CD4-positive, alpha-beta T cell (primary cell): ENCODE data around the gene COL23A1. TPM values are rescaled to one million over a fixed set of nuclear protein-coding genes. Genes with fewer than 3 reads are reported as not detected.
A peak's percentile ranks its signal among the peaks of the same experiment; 100 is the strongest.

Source experiments
- ATAC-seq: fragments of 200-7000 bp; cut with Tn5 transposase; one replicate; pipeline ENCODE4 v1.10.0; 2022; ENCODE audit warnings: mild to moderate bottlenecking; ENCODE audit not compliant: poor library complexity
- CTCF ChIA-PET: fragments of 350-600 bp; sonication (Branson Sonifier 250); formaldehyde crosslinking; loops from one replicate; lab custom pipeline; 2021; ENCODE audit warnings: antibody characterized with exemption, inconsistent platforms; lab: Charles Lee
- POLR2A ChIA-PET: fragments of 350-600 bp; sonication (Branson Sonifier 250); formaldehyde crosslinking; loops from one replicate; lab custom pipeline; 2021; ENCODE audit warnings: antibody characterized with exemption, inconsistent platforms; lab: Charles Lee
- DNase-seq, 14 experiments: peaks; one replicate each; pipeline ENCODE4 v3.0.0-alpha.2; 2013 to 2020; ENCODE audit warnings: mixed read lengths in 2 of 14
- H3K27ac ChIP-seq, 2 donors: one replicate each; pipeline versions ENCODE4 v1.5.1 to v1.7.0; 2013; ENCODE audit warnings: low read length in 2 of 2, low read depth in 1 of 2, mild to moderate bottlenecking in 1 of 2
- H3K27me3 ChIP-seq, 2 experiments: 1 replicate in 1 of 2; 2 replicates in 1 of 2; pipeline versions ENCODE4 v1.6.1 to v1.7.0; 2013; ENCODE audit warnings: low read length in 2 of 2, control low read depth in 1 of 2, mild to moderate bottlenecking in 1 of 2, moderate library complexity in 1 of 2; ENCODE audit not compliant: insufficient read depth in 2 of 2, control insufficient read depth in 1 of 2
- H3K36me3 ChIP-seq: one replicate; pipeline ENCODE4 v1.6.1; 2013; ENCODE audit warnings: low read length, control low read depth; ENCODE audit not compliant: insufficient read depth
- H3K4me1 ChIP-seq: one replicate; pipeline ENCODE4 v1.6.1; 2013; ENCODE audit warnings: low read length, control low read depth; ENCODE audit not compliant: insufficient read depth
- H3K4me3 ChIP-seq: one replicate; pipeline ENCODE4 v1.5.1; 2013; ENCODE audit warnings: mild to moderate bottlenecking, low read length, moderate library complexity
- H3K9me3 ChIP-seq, 2 experiments: 1 replicate in 1 of 2; 2 replicates in 1 of 2; pipeline versions ENCODE4 v1.6.1 to v1.7.0; 2013; ENCODE audit warnings: low read length in 2 of 2, mild to moderate bottlenecking in 2 of 2, control low read depth in 1 of 2, moderate library complexity in 1 of 2; ENCODE audit not compliant: control insufficient read depth in 1 of 2, insufficient read depth in 1 of 2
- H3K27ac Mint-ChIP-seq: one replicate; pipeline ENCODE4 v1.8.0; 2020; ENCODE audit warnings: mixed read lengths
- H3K27me3 Mint-ChIP-seq: one replicate; pipeline ENCODE4 v1.8.0; 2021; ENCODE audit warnings: mixed read lengths
- H3K36me3 Mint-ChIP-seq: one replicate; pipeline ENCODE4 v1.8.0; 2021; ENCODE audit warnings: low read depth, mixed read lengths
- H3K4me1 Mint-ChIP-seq: one replicate; pipeline ENCODE4 v1.8.0; 2021; ENCODE audit warnings: low read depth, mixed read lengths
- H3K4me3 Mint-ChIP-seq: one replicate; pipeline ENCODE4 v1.8.0; 2020; ENCODE audit warnings: mild to moderate bottlenecking, mixed read lengths
- H3K9me3 Mint-ChIP-seq: one replicate; pipeline ENCODE4 v1.8.0; 2020; ENCODE audit warnings: mixed read lengths
- CTCF ChIP-seq: fragments of 200-600 bp; IDR thresholded peaks from one replicate; pipeline ENCODE4 v1.8.0; 2022; ENCODE audit warnings: antibody characterized with exemption, mild to moderate bottlenecking
- intact Hi-C, 2 experiments: fragments of 100-400 bp; cut with DNase I in 1 of 2; cut with micrococcal nuclease in 1 of 2; formaldehyde crosslinking; loops; one replicate each; pipeline versions ENCODE4 v1.15.1 to v1.9.0; 2023 to 2025; cut with DNase I, micrococcal nuclease
- polyA plus RNA-seq, 2 donors: library from polyadenylated mRNA; unstranded; fragments of 120-200 nt; gene quantifications; one replicate each; pipeline ENCODE4 v1.2.1, GENCODE V29; 2013
- total RNA-seq, 174 experiments: library from RNA in 2 of 174; stranded (reverse) in 2 of 174; gene quantifications; one replicate each; pipeline ENCODE4 v1.2.3 and lab custom pipeline; 2021 to 2026

COL23A1 gene
- total RNA-seq (not detected), total RNA-seq (lab: John Stamatoyannopoulos, UW) (0 to 0.54 (median 0.06) reads per million in 172 experiments)
- 0.09 TPM for polyA plus RNA-seq (2013, experiment 1 of 2)
- 0.08 TPM for polyA plus RNA-seq (2013, experiment 2 of 2)

DNA sequence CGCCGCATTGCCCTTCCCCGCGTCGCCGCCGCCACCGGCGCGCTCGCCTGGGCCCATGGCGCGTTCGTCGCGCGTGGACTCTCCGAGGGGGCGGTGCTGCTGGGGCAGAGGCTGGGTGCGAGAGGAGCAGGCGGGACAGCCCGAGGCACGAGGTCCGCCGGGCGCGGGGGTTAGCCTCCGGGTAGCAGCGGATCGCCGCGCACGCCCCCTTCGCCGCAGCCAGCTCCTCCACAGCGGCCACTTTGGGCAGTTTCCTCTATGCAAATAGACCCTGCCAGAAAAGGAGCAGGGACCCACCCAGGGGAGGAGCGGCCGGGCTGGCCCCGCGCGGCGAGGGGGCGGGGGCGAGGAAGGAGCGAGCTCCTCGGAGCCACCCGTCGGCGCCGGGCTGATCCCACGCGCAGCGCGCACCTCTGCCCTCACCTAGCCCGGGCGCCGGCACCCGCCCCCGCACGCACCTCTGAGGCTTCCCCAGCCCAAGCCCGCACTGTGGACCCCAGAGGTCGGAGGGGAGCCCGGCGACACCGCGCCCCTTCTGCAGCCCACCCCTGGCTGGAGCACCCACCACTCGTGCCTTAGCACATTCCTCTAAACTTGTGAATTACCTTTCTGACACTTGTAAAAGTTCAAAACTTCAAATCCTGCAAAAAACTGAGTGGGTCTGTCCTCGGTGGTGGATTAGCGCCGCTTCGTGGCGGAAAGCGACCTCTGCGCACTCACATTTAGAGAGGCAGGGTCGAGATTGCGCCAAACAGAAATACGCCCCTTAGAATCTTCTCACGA, at the start of gene COL23A1:
Gene COL23A1 (minus strand): TSS at position 253 of the 783 bp plus-strand sequence.
- CTCF ChIA-PET: interaction anchor here (1.1 kb wide), 1 partner anchor 33 kb away, joined by 4 read pairs; no protein-coding TSS in a partner anchor
- H3K9me3 ChIP-seq: peaks cover 14 to 22% of the 10 kb centered on the region in 2 experiments
- intact Hi-C loops: no loop called here
- H3K27ac ChIP-seq: no peak within 1 kb of the TSS
- ATAC-seq (peak; percentile 69), DNase-seq (peak in 12 of 14 experiments; percentile 6 to 63 (median 34))
- H3K36me3 ChIP-seq: peaks cover 5% of the 10 kb centered on the region
- Mint-ChIP-seq H3K27ac (no peak within 1 kb of the TSS), H3K27me3 (peaks cover 58% of the 10 kb centered on the region), H3K9me3 (peaks cover 11% of the 10 kb centered on the region), H3K4me1 (peaks cover 10% of the 10 kb centered on the region), H3K4me3 (peak within 1 kb of the TSS; percentile 83), H3K36me3 (peaks cover 14% of the 10 kb centered on the region)
- peaks cover 21% of the 10 kb centered on the region for H3K4me1 ChIP-seq
- H3K4me3 ChIP-seq: peak within 1 kb of the TSS; percentile 25
- H3K27me3 ChIP-seq: peaks cover 34 to 43% of the 10 kb centered on the region in 2 experiments
- POLR2A ChIA-PET: no interaction called here
- TF ChIP-seq CTCF: peak; percentile 32

DNA sequence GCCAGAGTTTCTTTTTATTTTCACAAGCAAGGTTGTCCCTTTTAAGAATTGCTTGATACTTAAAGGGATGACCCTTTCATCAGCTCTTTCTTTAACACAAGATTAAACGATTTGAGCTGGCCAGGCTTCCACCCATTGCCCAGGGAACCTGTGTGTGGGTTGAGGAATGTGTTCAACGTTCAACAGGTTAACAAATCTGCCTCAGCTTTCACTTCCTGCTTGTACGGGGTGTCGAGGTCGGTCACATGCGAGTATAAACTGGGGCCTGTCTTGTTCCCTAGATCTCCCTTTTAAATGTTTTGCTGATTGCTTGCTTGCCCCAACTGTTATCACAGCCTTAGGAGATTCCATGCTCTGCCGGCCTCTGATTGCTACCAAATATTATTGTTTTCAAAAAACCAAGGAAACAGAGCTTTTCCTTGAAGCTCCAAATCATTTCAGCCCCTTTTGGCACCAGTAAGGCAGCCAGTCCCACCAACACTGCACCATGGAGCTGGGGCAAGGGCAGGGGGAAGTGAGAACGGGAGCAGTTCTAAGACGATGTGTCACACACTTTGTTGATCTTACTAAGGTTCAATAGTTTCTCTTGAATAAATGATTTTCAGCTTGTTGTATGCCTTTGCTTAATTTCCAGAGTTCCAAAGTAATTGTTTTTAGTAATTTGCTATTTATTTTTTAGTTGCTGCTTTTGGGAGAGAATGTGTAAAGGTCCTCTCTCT, 47.3 kb upstream of the COL23A1 start:
- H3K27ac Mint-ChIP-seq: no peak overlapping the region
- no peak for TF ChIP-seq CTCF
- Histone ChIP-seq H3K27ac (no peak overlapping the region), H3K4me1 (no peaks in the 10 kb centered on the region), H3K9me3 (peaks cover 5 to 6% of the 10 kb centered on the region in 2 experiments), H3K4me3 (no peak overlapping the region), H3K27me3 (no peaks in the 10 kb centered on the region), H3K36me3 (no peaks in the 10 kb centered on the region)
- no peaks in the 10 kb centered on the region for H3K4me1 Mint-ChIP-seq
- H3K9me3 Mint-ChIP-seq: no peaks in the 10 kb centered on the region
- peaks cover 32% of the 10 kb centered on the region for H3K27me3 Mint-ChIP-seq
- intact Hi-C loops: no loop called here
- no peaks in the 10 kb centered on the region for H3K36me3 Mint-ChIP-seq
- CTCF ChIA-PET: no interaction called here
- no peak overlapping the region for H3K4me3 Mint-ChIP-seq
- ATAC-seq (no peak), DNase-seq (no peak)
- POLR2A ChIA-PET: no interaction called here

DNA sequence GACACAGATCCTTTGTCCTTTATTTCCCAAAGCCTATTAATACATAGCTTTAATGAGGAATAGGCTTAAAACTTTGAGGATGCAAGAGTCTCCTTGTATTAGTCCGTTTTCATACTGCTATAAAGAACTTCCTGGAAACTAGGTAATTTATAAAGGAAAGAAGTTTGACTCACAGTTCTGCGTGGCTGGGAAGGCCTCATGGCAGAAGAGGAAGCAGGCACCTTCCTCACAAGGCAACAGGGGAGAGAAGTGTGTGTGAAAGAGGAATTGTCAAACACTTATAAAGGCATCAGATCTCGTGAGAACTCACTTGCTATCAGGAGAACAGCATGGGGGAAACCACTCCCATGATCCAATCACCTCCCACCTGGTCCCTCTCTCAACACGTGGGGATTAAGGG, 42.1 kb upstream of the COL23A1 start:
- Histone ChIP-seq H3K36me3 (no peaks in the 10 kb centered on the region), H3K4me1 (peaks cover 4% of the 10 kb centered on the region), H3K27me3 (no peaks in the 10 kb centered on the region), H3K27ac (no peak overlapping the region), H3K9me3 (no peaks in the 10 kb centered on the region), H3K4me3 (no peak overlapping the region)
- Mint-ChIP-seq H3K27ac (no peak overlapping the region), H3K27me3 (peaks cover 32% of the 10 kb centered on the region), H3K9me3 (no peaks in the 10 kb centered on the region), H3K4me1 (peaks cover 5% of the 10 kb centered on the region), H3K4me3 (no peak overlapping the region), H3K36me3 (no peaks in the 10 kb centered on the region)
- intact Hi-C loops: no loop called here
- ChIA-PET CTCF (no interaction called here), POLR2A (no interaction called here)
- DNase-seq: no peak
- TF ChIP-seq CTCF: no peak
- ATAC-seq: no peak
